NK-92 (cell line): ENCODE data around the gene ALDH5A1.

Experiments used
- DNase-seq: peaks from one replicate; lab custom pipeline; 2025; ENCODE audit not compliant: unreplicated experiment; lab: John Stamatoyannopoulos, UW

The ALDH5A1 gene

GRCh38 chr6:24565196-24565595, 70.4 kb downstream of the ALDH5A1 start:
- DNase-seq = no peak

GRCh38 chr6:24566020-24566767, 71.4 kb downstream of the ALDH5A1 start:
- no peak for DNase-seq

GRCh38 chr6:24568683-24569082, 73.9 kb downstream of the ALDH5A1 start:
- no peak for DNase-seq

- no peak for DNase-seq
Measured at GRCh38 chr6:24569811-24570210, 75.0 kb downstream of the ALDH5A1 start.

GRCh38 chr6:24571361-24571760, 76.6 kb downstream of the ALDH5A1 start:
- no peak for DNase-seq

GRCh38 chr6:24574809-24575208, 80.0 kb downstream of the ALDH5A1 start:
- DNase-seq = no peak

- DNase-seq = no peak
Measured at GRCh38 chr6:24576447-24576846, 81.7 kb downstream of the ALDH5A1 start.

GRCh38 chr6:24581084-24581669, 86.4 kb downstream of the ALDH5A1 start:
- DNase-seq = no peak

- DNase-seq = no peak
Measured at GRCh38 chr6:24583463-24584381, 89.0 kb downstream of the ALDH5A1 start.

- DNase-seq = no peak
Measured at GRCh38 chr6:24584382-24584720, 89.6 kb downstream of the ALDH5A1 start.
